Astrocyte (in vitro differentiated cells and primary cell): ENCODE measurements around the gene SPTBN2.

ENCODE experiments used
- CTCF ChIP-seq: IDR thresholded peaks from 2 replicates; pipeline ENCODE4 v1.5.1; 2011; ENCODE audit warnings: low read depth, mild to moderate bottlenecking, inconsistent platforms, low read length, moderate library complexity; ENCODE audit not compliant: insufficient read depth
- EZH2 ChIP-seq: IDR thresholded peaks from 2 replicates; pipeline ENCODE4 v1.6.1; 2012; ENCODE audit warnings: mild to moderate bottlenecking, low read length, inconsistent platforms; ENCODE audit not compliant: insufficient read depth

- TF ChIP-seq CTCF (no peak), EZH2 (no peak)
These were observed 79.1 kb downstream of the SPTBN2 start for GRCh38 chr11:66649903-66650302.
